GM19455 (cell line): ENCODE data around the gene GIT2.
"Not testable (repeated sequence)": the region's sequence is repeated elsewhere in the genome, so short reads cannot be mapped to it uniquely, and the experiment has no call there.

ENCODE experiments used
- ATAC-seq: cut with Tn5 transposase; IDR thresholded peaks from one replicate; pipeline ENCODE4 v1.9.1; 2021; ENCODE audit not compliant: unreplicated experiment

Gene GIT2

GRCh38 chr12:109893261-109893995 lies 102.7 kb downstream of the GIT2 start:
- ATAC-seq, result no peak

GRCh38 chr12:109892748-109893147 lies 103.4 kb downstream of the GIT2 start:
- no peak for ATAC-seq

GRCh38 chr12:109892165-109892715 lies 103.9 kb downstream of the GIT2 start:
- no peak for ATAC-seq

GRCh38 chr12:109891731-109892130 lies 104.4 kb downstream of the GIT2 start:
- ATAC-seq, result not testable (repeated sequence)

GRCh38 chr12:109890620-109891170 lies 105.5 kb downstream of the GIT2 start:
- no peak for ATAC-seq

- ATAC-seq, result no peak
Observed at GRCh38 chr12:109888179-109889020, 107.8 kb downstream of the GIT2 start.

- no peak for ATAC-seq
Observed at GRCh38 chr12:109885616-109886015, 110.6 kb downstream of the GIT2 start.

GRCh38 chr12:109883461-109883860 lies 112.7 kb downstream of the GIT2 start:
- ATAC-seq, result no peak

GRCh38 chr12:109881752-109882151 lies 114.4 kb downstream of the GIT2 start:
- no peak for ATAC-seq

GRCh38 chr12:109880938-109881337 lies 115.2 kb downstream of the GIT2 start:
- ATAC-seq, result no peak

- peak; percentile 93 for ATAC-seq
Observed at GRCh38 chr12:109880043-109880931, 115.9 kb downstream of the GIT2 start, which contains the start of gene GLTP. Gene GLTP, minus strand, starts transcription at chr12:109880541. Its CDS starts 167 bp downstream, at chr12:109880374.
